GM12878 (cell line): ENCODE results near the gene UST. TPM values are rescaled to one million over a fixed set of nuclear protein-coding genes. Genes with fewer than 3 reads are reported as not detected.

Experiments
- ATAC-seq: fragments of 200-7000 bp; cut with Tn5 transposase; 3 replicates; pipeline ENCODE4 v1.9.1; 2020; ENCODE audit warnings: mild to moderate bottlenecking, moderate library complexity
- BruUV-seq: library from RNA; stranded (reverse); fragments of 400-500 nt; replicated peaks from 2 replicates; lab custom pipeline; 2021; lab: Mats Ljungman, UMichigan
- CTCF ChIA-PET: fragments of 300-600 bp; sonication (Branson Sonifier 250); formaldehyde crosslinking; extraction: SDS; loops from one replicate; lab custom pipeline; 2021; ENCODE audit warnings: inconsistent platforms; lab: Yijun Ruan, JAX
- POLR2A ChIA-PET: fragments of 350-600 bp; formaldehyde crosslinking; extraction: SDS; loops from one replicate; lab custom pipeline; 2021; ENCODE audit warnings: inconsistent platforms; lab: Charles Lee
- RAD21 ChIA-PET: fragments of 300-600 bp; sonication (Branson Sonifier 250); formaldehyde crosslinking; loops from one replicate; lab custom pipeline; 2023; ENCODE audit warnings: antibody characterized with exemption; ENCODE audit not compliant: unreplicated experiment; lab: Charles Lee
- SMC1A ChIA-PET: fragments of 300-600 bp; sonication (Branson Sonifier 250); formaldehyde crosslinking; loops from one replicate; lab custom pipeline; 2023; ENCODE audit not compliant: unreplicated experiment, uncharacterized antibody; lab: Charles Lee
- DNase-seq: peaks from one replicate; pipeline ENCODE4 v3.0.0-alpha.2; 2011; ENCODE audit warnings: low read depth, low spot score
- FAIRE-seq: peaks from 3 replicates; lab custom pipeline; 2011; peaks lifted over from hg19 to GRCh38; lab: Jason Lieb, UNC
- H2AFZ ChIP-seq: 2 replicates; pipeline ENCODE4 v1.6.0; 2011; ENCODE audit warnings: low read depth, low read length, control low read depth; ENCODE audit not compliant: control insufficient read depth
- H3K27ac ChIP-seq: 2 replicates; pipeline ENCODE4 v1.5.1; 2011; ENCODE audit warnings: control low read depth; ENCODE audit not compliant: control insufficient read depth, insufficient read depth
- H3K27me3 ChIP-seq, 2 experiments: replicated peaks in 1 of 2; 2 replicates each; pipeline versions ENCODE4 v1.6.0 to v1.6.1; 2011; ENCODE audit warnings: low read length in 1 of 2; ENCODE audit not compliant: control insufficient read depth in 2 of 2, insufficient read depth in 2 of 2
- H3K36me3 ChIP-seq, 2 experiments: 2 replicates each; pipeline ENCODE4 v1.5.1; 2011; ENCODE audit warnings: low read length in 1 of 2; ENCODE audit not compliant: control insufficient read depth in 2 of 2, insufficient read depth in 2 of 2
- H3K4me1 ChIP-seq: 2 replicates; pipeline ENCODE4 v1.6.1; 2011; ENCODE audit warnings: mild to moderate bottlenecking, low read length, moderate library complexity, mixed read lengths; ENCODE audit not compliant: control insufficient read depth, insufficient read depth
- H3K4me2 ChIP-seq: 2 replicates; pipeline ENCODE4 v1.6.0; 2011; ENCODE audit warnings: control low read depth; ENCODE audit not compliant: control insufficient read depth, insufficient read depth
- H3K4me3 ChIP-seq: fragments of 200-600 bp; sonication (generic); 2 replicates; pipeline ENCODE4 v1.5.1; 2016
- H3K79me2 ChIP-seq: 2 replicates; pipeline ENCODE4 v1.6.0; 2011; ENCODE audit warnings: low read length; ENCODE audit not compliant: control insufficient read depth, insufficient read depth
- H3K9ac ChIP-seq: 2 replicates; pipeline ENCODE4 v1.8.0; 2011; ENCODE audit warnings: low read length, control low read depth, mixed read lengths; ENCODE audit not compliant: control insufficient read depth, insufficient read depth
- H3K9me3 ChIP-seq: replicated peaks from 3 replicates; pipeline ENCODE4 v1.5.1; 2011; ENCODE audit warnings: mild to moderate bottlenecking, low read length; ENCODE audit not compliant: control insufficient read depth, insufficient read depth
- H4K20me1 ChIP-seq: 2 replicates; pipeline ENCODE4 v1.6.0; 2011; ENCODE audit not compliant: control insufficient read depth, insufficient read depth
- CHD4 ChIP-seq: fragments of 200-600 bp; sonication (generic); IDR thresholded peaks from 2 replicates; pipeline ENCODE4 v1.6.1; 2016; ENCODE audit warnings: mild to moderate bottlenecking
- IRF4 ChIP-seq: IDR thresholded peaks from 2 replicates; pipeline ENCODE4 v1.6.1; 2011; ENCODE audit warnings: low read depth, low read length
- POU2F2 ChIP-seq: IDR thresholded peaks from 3 replicates; pipeline ENCODE4 v1.6.1; 2011; ENCODE audit warnings: low read depth, mild to moderate bottlenecking, low read length, borderline replicate concordance
- RUNX3 ChIP-seq: IDR thresholded peaks from 2 replicates; pipeline ENCODE4 v1.6.1; 2012; ENCODE audit warnings: low read length, inconsistent platforms
- YY1 ChIP-seq: IDR thresholded peaks from 2 replicates; pipeline ENCODE4 v1.6.1; 2011; ENCODE audit warnings: low read depth, mild to moderate bottlenecking, low read length
- WGBS: methylation state at CpG from one replicate; pipeline ENCODE4 v1.1.6; 2016; ENCODE audit warnings: low lambda C conversion rate; ENCODE audit not compliant: insufficient replicate concordance, insufficient coverage; ENCODE audit errors: missing lambda C conversion rate; 5-methylcytosine and 5-hydroxymethylcytosine counted together
- in situ Hi-C: fragments of 300-500 bp; cut with MboI; formaldehyde crosslinking; loops from 9 replicates; pipeline ENCODE4 v1.14.3; 2018; ENCODE audit warnings: mixed read lengths
- intact Hi-C: fragments of 100-400 bp; cut with micrococcal nuclease; formaldehyde crosslinking; loops from one replicate; pipeline ENCODE4 v1.14.2; 2022; ENCODE audit not compliant: unreplicated experiment
- polyA plus RNA-seq, 11 experiments: library from polyadenylated mRNA; depleted of rRNA in 4 of 11; unstranded in 6 of 11; stranded (reverse) in 5 of 11; fragments of >200 nt; fragmentation: Nextera tagmentation in 4 of 11; fragmentation: Illumina TruSeq in 1 of 11; extraction: Ambion mirVana in 4 of 11; extraction: Trizol in 1 of 11; gene quantifications; 1 replicate in 1 of 11; 2 replicates in 10 of 11; pipeline versions ENCODE4 v1.2.1 to v1.2.3, GENCODE V29; 2011 to 2016; ENCODE audit warnings: inconsistent platforms in 2 of 11, missing spikeins in 2 of 11, low read depth in 1 of 11
- total RNA-seq, 4 experiments: library from RNA; depleted of rRNA in 3 of 4; stranded (reverse); fragments of >200 nt in 3 of 4; fragmentation: Illumina TruSeq in 1 of 4; extraction: Trizol in 1 of 4; gene quantifications; 2 replicates each; pipeline versions ENCODE4 v1.2.1 to v1.2.3, GENCODE V29; 2013 to 2021
- TF ChIP-seq, protein P1 (sequence below): fragments of 450-650 bp; IDR thresholded peaks from 2 replicates; pipeline ENCODE4 v1.6.1; 2017; ENCODE audit warnings: mild to moderate bottlenecking, moderate library complexity

The UST gene
- total and polyA plus RNA-seq, 10 of the 15 experiments (the other 5 are each of a cell fraction or from before 2014, with no cell fraction given): 0.74 to 43.3 (median 2.2) TPM

DNA sequence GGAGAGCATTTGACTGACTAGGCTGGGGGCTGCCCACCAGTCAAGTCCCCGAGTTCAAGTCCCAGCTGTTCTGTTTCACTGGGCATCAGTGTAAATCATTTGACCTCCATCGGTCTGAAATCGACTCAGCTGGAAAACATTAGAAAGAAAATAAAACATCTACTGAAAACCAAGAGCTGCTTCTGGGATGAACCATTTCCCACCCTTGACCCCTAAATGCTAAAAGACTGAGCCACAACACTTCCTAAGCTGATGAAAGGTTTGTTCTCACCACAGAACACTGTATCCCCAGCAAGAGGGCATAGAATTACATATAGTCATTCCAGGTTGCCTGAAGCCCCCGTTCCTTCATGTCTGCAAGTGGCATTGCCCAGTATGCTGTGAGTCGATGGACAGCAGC is 333.7 kb downstream of the UST start:
- no peak overlapping the region for H3K4me2 ChIP-seq
- H3K27me3 ChIP-seq: no peaks in the 10 kb centered on the region
- H3K9me3 ChIP-seq: peaks cover 3% of the 10 kb centered on the region; the same call in 1 of the 3 replicates
- H3K4me3 ChIP-seq: no peak overlapping the region
- H4K20me1 ChIP-seq: no peaks in the 10 kb centered on the region
- 58% methylated on average over 5 of the region's 5 CpGs for WGBS
- H3K9ac ChIP-seq: no peak overlapping the region
- RAD21 ChIA-PET: interaction anchor here (0.6 to 2.6 kb wide), 26 partner anchors 8 to 437 kb away, joined by 3 to 56 read pairs (median 5); partner anchors contain the start of gene ZC3H12D
- DNase-seq: no peak
- POLR2A ChIA-PET: interaction anchor here (0.6 to 2.4 kb wide), 12 partner anchors 14 to 403 kb away, joined by 3 to 18 read pairs (median 4); partner anchors contain the start of gene TAB2
- in situ Hi-C loops (loop anchor here (5.0 kb wide), 1 partner anchor 347 kb away; no protein-coding TSS in a partner anchor), intact Hi-C loops (loop anchor here (5.0 kb wide), 1 partner anchor 132 kb away; no protein-coding TSS in a partner anchor)
- FAIRE-seq: no peak
- SMC1A ChIA-PET: interaction anchor here (0.5 to 2.6 kb wide), 33 partner anchors 11 to 437 kb away, joined by 3 to 69 read pairs (median 4); partner anchors contain the start of gene ZC3H12D
- H3K27ac ChIP-seq: no peak overlapping the region; the same call in 1 of the 2 replicates
- no peaks in the 10 kb centered on the region for H3K36me3 ChIP-seq
- no TSS peak for BruUV-seq
- no peaks in the 10 kb centered on the region; the same call in 1 of the 2 replicates for H3K79me2 ChIP-seq
- H2AFZ ChIP-seq: no peak overlapping the region
- no peak for ATAC-seq
- CTCF ChIA-PET: interaction anchor here (0.6 to 2.6 kb wide), 27 partner anchors 9 to 1993 kb away, joined by 3 to 25 read pairs (median 4); no protein-coding TSS in a partner anchor
- peaks cover 41% of the 10 kb centered on the region for H3K4me1 ChIP-seq
- TF ChIP-seq CHD4: no peak

DNA sequence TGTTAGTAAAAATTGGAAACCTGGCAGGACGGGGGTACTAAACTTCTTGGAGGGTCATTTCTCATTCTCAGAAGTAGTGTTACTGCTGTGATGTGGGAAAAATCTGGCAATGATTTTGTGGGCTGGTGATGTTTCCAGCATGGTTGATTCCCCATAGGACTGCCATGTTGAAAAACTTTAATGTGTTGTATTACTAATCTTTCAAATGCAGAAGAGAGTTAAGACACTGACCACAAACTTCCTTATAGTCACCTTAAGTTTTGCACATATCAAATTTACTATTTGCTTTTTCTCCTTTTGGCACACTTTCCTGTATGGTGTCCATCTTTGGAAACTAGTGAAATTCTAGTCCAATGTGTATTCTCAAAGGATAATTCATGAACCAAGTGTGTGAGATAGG is 334.5 kb downstream of the UST start:
- Histone ChIP-seq H2AFZ (no peak overlapping the region), H3K79me2 (no peaks in the 10 kb centered on the region; the same call in 1 of the 2 replicates), H3K4me1 (peaks cover 33% of the 10 kb centered on the region), H3K27ac (no peak overlapping the region), H3K4me2 (no peak overlapping the region), H4K20me1 (no peaks in the 10 kb centered on the region), H3K9ac (no peak overlapping the region), H3K9me3 (peaks cover 3% of the 10 kb centered on the region; the same call in 1 of the 3 replicates), H3K36me3 (no peaks in the 10 kb centered on the region), H3K4me3 (no peak overlapping the region), H3K27me3 (no peaks in the 10 kb centered on the region)
- FAIRE-seq: no peak
- POLR2A ChIA-PET: interaction anchor here (0.6 to 2.4 kb wide), 8 partner anchors 15 to 402 kb away, joined by 3 to 18 read pairs (median 4); partner anchors contain the start of gene TAB2
- intact Hi-C loops (loop anchor here (1.0 to 5.0 kb wide), 2 partner anchors 49 to 131 kb away; no protein-coding TSS in a partner anchor), in situ Hi-C loops (loop anchor here (5.0 kb wide), 1 partner anchor 346 kb away; no protein-coding TSS in a partner anchor)
- WGBS: 92% methylated on average over 1 of the region's 1 CpG
- DNase-seq: no peak
- BruUV-seq: no TSS peak
- peak; percentile 12 for ATAC-seq
- CTCF ChIA-PET: interaction anchor here (0.6 to 2.6 kb wide), 18 partner anchors 11 to 1992 kb away, joined by 3 to 25 read pairs (median 5); no protein-coding TSS in a partner anchor
- RAD21 ChIA-PET: interaction anchor here (0.8 to 2.6 kb wide), 18 partner anchors 13 to 436 kb away, joined by 3 to 56 read pairs (median 6); partner anchors contain the start of gene ZC3H12D
- SMC1A ChIA-PET: interaction anchor here (0.8 to 2.6 kb wide), 22 partner anchors 18 to 436 kb away, joined by 3 to 69 read pairs (median 4); no protein-coding TSS in a partner anchor
- no peak for TF ChIP-seq POU2F2
- TF ChIP-seq, protein P1, sequence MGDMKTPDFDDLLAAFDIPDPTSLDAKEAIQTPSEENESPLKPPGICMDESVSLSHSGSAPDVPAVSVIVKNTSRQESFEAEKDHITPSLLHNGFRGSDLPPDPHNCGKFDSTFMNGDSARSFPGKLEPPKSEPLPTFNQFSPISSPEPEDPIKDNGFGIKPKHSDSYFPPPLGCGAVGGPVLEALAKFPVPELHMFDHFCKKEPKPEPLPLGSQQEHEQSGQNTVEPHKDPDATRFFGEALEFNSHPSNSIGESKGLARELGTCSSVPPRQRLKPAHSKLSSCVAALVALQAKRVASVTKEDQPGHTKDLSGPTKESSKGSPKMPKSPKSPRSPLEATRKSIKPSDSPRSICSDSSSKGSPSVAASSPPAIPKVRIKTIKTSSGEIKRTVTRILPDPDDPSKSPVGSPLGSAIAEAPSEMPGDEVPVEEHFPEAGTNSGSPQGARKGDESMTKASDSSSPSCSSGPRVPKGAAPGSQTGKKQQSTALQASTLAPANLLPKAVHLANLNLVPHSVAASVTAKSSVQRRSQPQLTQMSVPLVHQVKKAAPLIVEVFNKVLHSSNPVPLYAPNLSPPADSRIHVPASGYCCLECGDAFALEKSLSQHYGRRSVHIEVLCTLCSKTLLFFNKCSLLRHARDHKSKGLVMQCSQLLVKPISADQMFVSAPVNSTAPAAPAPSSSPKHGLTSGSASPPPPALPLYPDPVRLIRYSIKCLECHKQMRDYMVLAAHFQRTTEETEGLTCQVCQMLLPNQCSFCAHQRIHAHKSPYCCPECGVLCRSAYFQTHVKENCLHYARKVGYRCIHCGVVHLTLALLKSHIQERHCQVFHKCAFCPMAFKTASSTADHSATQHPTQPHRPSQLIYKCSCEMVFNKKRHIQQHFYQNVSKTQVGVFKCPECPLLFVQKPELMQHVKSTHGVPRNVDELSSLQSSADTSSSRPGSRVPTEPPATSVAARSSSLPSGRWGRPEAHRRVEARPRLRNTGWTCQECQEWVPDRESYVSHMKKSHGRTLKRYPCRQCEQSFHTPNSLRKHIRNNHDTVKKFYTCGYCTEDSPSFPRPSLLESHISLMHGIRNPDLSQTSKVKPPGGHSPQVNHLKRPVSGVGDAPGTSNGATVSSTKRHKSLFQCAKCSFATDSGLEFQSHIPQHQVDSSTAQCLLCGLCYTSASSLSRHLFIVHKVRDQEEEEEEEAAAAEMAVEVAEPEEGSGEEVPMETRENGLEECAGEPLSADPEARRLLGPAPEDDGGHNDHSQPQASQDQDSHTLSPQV: 0 out of 2 replicates have a peak, but pooled peaks have one; percentile 17
- TF ChIP-seq IRF4: no peak
- TF ChIP-seq YY1: 0 out of 2 replicates have a peak, but pooled peaks have one; percentile 30
- peak; percentile 21; the same call in 1 of the 2 replicates for TF ChIP-seq RUNX3
